GM23248 (cell line): ENCODE results near the gene PRKAR1B.
"Not testable (repeated sequence)": the region's sequence is repeated elsewhere in the genome, so short reads cannot be mapped to it uniquely, and the experiment has no call there.

Experiments
- EZH2 ChIP-seq: fragments of 200-600 bp; sonication (generic); IDR thresholded peaks from 2 replicates; pipeline ENCODE4 v1.6.1; 2018; ENCODE audit warnings: antibody characterized with exemption, mild to moderate bottlenecking; ENCODE audit not compliant: insufficient read depth, poor library complexity, severe bottlenecking
- EZH2phosphoT487 ChIP-seq: fragments of 200-600 bp; sonication (generic); IDR thresholded peaks from 2 replicates; pipeline ENCODE4 v1.6.1; 2018; ENCODE audit warnings: antibody characterized with exemption, moderate library complexity, mild to moderate bottlenecking, low read depth; ENCODE audit not compliant: insufficient read depth

DNA sequence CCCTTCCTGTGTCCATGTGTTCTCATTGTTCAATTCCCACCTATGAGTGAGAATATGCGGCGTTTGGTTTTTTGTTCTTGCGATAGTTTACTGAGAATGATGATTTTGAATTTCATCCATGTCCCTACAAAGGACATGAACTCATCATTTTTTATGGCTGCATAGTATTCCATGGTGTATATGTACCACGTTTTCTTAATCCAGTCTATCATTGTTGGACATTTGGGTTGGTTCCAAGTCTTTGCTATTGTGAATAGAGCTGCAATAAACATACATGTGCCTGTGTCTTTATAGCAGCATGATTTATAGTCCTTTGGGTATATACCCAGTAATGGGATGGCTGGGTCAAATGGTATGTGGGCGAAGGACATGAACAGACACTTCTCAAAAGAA lies 17.0 kb upstream of the PRKAR1B start:
- not testable (repeated sequence) for TF ChIP-seq EZH2, EZH2phosphoT487
